Keratinocyte (primary cell): Measurements from ENCODE around the gene NUCKS1.

Experiments
- EZH2 ChIP-seq: IDR thresholded peaks from one replicate; pipeline ENCODE4 v1.6.1; 2012; ENCODE audit warnings: inconsistent platforms, mild to moderate bottlenecking, low read length, moderate library complexity
- TF ChIP-seq, protein P1 (sequence below), 3 experiments: IDR thresholded peaks in 1 of 3; conservative IDR thresholded peaks in 1 of 3; optimal IDR thresholded peaks in 1 of 3; 2 replicates in 2 of 3; 3 replicates in 1 of 3; pipeline versions ENCODE3 to v1.5.1; 2011; ENCODE audit warnings: low read length in 3 of 3, mild to moderate bottlenecking in 3 of 3, moderate library complexity in 2 of 3, control low read depth in 1 of 3, inconsistent platforms in 1 of 3; ENCODE audit not compliant: insufficient read depth in 2 of 3; ENCODE audit errors: extremely low read depth in 1 of 3

DNA sequence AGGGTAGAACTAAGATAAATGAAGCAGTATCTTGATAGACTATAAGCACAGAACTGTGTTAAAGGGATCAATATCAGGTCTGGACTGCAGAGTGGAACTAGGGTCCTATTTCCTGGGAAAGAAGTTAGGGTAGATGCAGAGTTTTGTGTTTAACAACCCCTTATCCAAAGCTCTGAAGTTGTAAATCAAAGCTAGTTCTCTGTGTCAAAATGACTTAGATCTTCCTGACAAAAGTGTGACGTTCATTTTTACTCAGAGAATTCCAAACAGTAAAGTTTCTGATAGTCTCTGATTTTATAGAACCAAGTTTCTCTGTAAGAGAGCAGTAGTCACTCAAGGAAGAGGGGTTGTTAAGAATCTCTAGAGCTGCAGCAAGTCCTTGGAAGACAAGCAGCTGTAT lies 8.3 kb downstream of the NUCKS1 start:
- TF ChIP-seq, protein P1, sequence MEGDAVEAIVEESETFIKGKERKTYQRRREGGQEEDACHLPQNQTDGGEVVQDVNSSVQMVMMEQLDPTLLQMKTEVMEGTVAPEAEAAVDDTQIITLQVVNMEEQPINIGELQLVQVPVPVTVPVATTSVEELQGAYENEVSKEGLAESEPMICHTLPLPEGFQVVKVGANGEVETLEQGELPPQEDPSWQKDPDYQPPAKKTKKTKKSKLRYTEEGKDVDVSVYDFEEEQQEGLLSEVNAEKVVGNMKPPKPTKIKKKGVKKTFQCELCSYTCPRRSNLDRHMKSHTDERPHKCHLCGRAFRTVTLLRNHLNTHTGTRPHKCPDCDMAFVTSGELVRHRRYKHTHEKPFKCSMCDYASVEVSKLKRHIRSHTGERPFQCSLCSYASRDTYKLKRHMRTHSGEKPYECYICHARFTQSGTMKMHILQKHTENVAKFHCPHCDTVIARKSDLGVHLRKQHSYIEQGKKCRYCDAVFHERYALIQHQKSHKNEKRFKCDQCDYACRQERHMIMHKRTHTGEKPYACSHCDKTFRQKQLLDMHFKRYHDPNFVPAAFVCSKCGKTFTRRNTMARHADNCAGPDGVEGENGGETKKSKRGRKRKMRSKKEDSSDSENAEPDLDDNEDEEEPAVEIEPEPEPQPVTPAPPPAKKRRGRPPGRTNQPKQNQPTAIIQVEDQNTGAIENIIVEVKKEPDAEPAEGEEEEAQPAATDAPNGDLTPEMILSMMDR (optimal IDR thresholded peaks at IDR 0.05 in 1 of 3, IDR thresholded peaks at IDR 0.05 in 1 of 3, conservative IDR thresholded peaks at IDR 0.05 in 1 of 3; ENCODE audit: extremely low read depth in 1 of 3, insufficient read depth in 2 of 3, low read length in 3 of 3), result no peak
- no peak for TF ChIP-seq EZH2
